Central memory CD8-positive, alpha-beta T cell (primary cell): ENCODE results near the gene EIF1.
A peak's percentile ranks its signal among the peaks of the same experiment; 100 is the strongest.
"Not testable (repeated sequence)": the region's sequence is repeated elsewhere in the genome, so short reads cannot be mapped to it uniquely, and the experiment has no call there.

Source experiments
- ATAC-seq: fragments of 150-1000 bp; cut with Tn5 transposase; replicated peaks from 2 replicates; pipeline ENCODE4 v1.10.0; 2022; ENCODE audit warnings: mild to moderate bottlenecking, moderate FRiP score, moderate number of reproducible peaks; ENCODE audit not compliant: poor library complexity, severe bottlenecking; ENCODE audit errors: extremely low read depth
- DNase-seq, 2 donors: peaks; one replicate each; pipeline ENCODE4 v3.0.0; 2021; ENCODE audit warnings: low spot score in 2 of 2
- H3K27ac Mint-ChIP-seq: one replicate; pipeline ENCODE4 v1.8.0; 2022; ENCODE audit warnings: low read depth, mild to moderate bottlenecking, moderate library complexity, mixed read lengths
- H3K27me3 Mint-ChIP-seq: one replicate; pipeline ENCODE4 v1.8.0; 2022; ENCODE audit warnings: mixed read lengths
- H3K36me3 Mint-ChIP-seq: one replicate; pipeline ENCODE4 v1.8.0; 2022; ENCODE audit warnings: mild to moderate bottlenecking, moderate library complexity, mixed read lengths; ENCODE audit not compliant: insufficient read depth
- H3K4me1 Mint-ChIP-seq: one replicate; pipeline ENCODE4 v1.8.0; 2022; ENCODE audit warnings: mixed read lengths
- H3K4me3 Mint-ChIP-seq: one replicate; pipeline ENCODE4 v1.8.0; 2022; ENCODE audit warnings: mild to moderate bottlenecking, moderate library complexity, mixed read lengths
- H3K9me3 Mint-ChIP-seq: one replicate; pipeline ENCODE4 v1.8.0; 2022; ENCODE audit warnings: mixed read lengths

EIF1 gene

GRCh38 chr17:41688641-41689496 is at the start of gene EIF1:
Gene EIF1, plus strand, starts transcription at chr17:41688885. Its CDS starts 154 bp downstream, at chr17:41689039.
- Mint-ChIP-seq H3K27me3 (no peaks in the 10 kb centered on the region), H3K36me3 (peaks cover 57% of the 10 kb centered on the region)

GRCh38 chr17:41638941-41639340 is 49.7 kb upstream of the EIF1 start:
- ATAC-seq: no peak
- H3K9me3 Mint-ChIP-seq: no peaks in the 10 kb centered on the region
- no peak overlapping the region for H3K4me3 Mint-ChIP-seq
- H3K27ac Mint-ChIP-seq: no peak overlapping the region
- H3K27me3 Mint-ChIP-seq: peaks cover 11% of the 10 kb centered on the region
- H3K4me1 Mint-ChIP-seq: no peaks in the 10 kb centered on the region
- H3K36me3 Mint-ChIP-seq: peaks cover 3% of the 10 kb centered on the region
- no peak for DNase-seq

More at GRCh38 chr17:41688641-41689496, at the start of gene EIF1:
- peak; percentile 100 for DNase-seq
- H3K27ac Mint-ChIP-seq: peak within 1 kb of the TSS; percentile 98
- peak within 1 kb of the TSS; percentile 96 for H3K4me3 Mint-ChIP-seq
- peak; percentile 72 for ATAC-seq
- peaks cover 32% of the 10 kb centered on the region for H3K4me1 Mint-ChIP-seq
- no peaks in the 10 kb centered on the region for H3K9me3 Mint-ChIP-seq

GRCh38 chr17:41639492-41640473 is 48.9 kb upstream of the EIF1 start:
- Mint-ChIP-seq H3K4me3 (no peak overlapping the region), H3K27ac (no peak overlapping the region)

GRCh38 chr17:41640596-41640995 is 48.1 kb upstream of the EIF1 start:
- not testable (repeated sequence) for ATAC-seq, H3K9me3 Mint-ChIP-seq, H3K4me3 Mint-ChIP-seq, H3K36me3 Mint-ChIP-seq, H3K27ac Mint-ChIP-seq, H3K4me1 Mint-ChIP-seq, DNase-seq
- H3K27me3 Mint-ChIP-seq: peaks cover 11% of the 10 kb centered on the region

More at GRCh38 chr17:41639492-41640473, 48.9 kb upstream of the EIF1 start:
- no peaks in the 10 kb centered on the region for H3K9me3 Mint-ChIP-seq
- DNase-seq: no peak
- no peak for ATAC-seq
- peaks cover 3% of the 10 kb centered on the region for H3K36me3 Mint-ChIP-seq
- no peaks in the 10 kb centered on the region for H3K4me1 Mint-ChIP-seq
- H3K27me3 Mint-ChIP-seq: peaks cover 11% of the 10 kb centered on the region

- Mint-ChIP-seq H3K36me3 (no peaks in the 10 kb centered on the region), H3K27ac (no peak overlapping the region), H3K27me3 (peaks cover 11% of the 10 kb centered on the region), H3K4me1 (no peaks in the 10 kb centered on the region), H3K4me3 (no peak overlapping the region), H3K9me3 (no peaks in the 10 kb centered on the region)
- ATAC-seq (no peak), DNase-seq (no peak)
These were observed 46.2 kb upstream of the EIF1 start for GRCh38 chr17:41642252-41643156.

GRCh38 chr17:41647038-41647813 is 41.5 kb upstream of the EIF1 start:
- H3K4me3 Mint-ChIP-seq: peak overlapping the region; percentile 74

GRCh38 chr17:41647940-41648410 is 40.7 kb upstream of the EIF1 start:
- Mint-ChIP-seq H3K4me1 (no peaks in the 10 kb centered on the region), H3K27ac (no peak overlapping the region), H3K27me3 (no peaks in the 10 kb centered on the region), H3K4me3 (peak overlapping the region; percentile 74), H3K9me3 (no peaks in the 10 kb centered on the region), H3K36me3 (peaks cover 4% of the 10 kb centered on the region)
- ATAC-seq (peak; percentile 79), DNase-seq (peak; percentile 73 to 93)

More at GRCh38 chr17:41647038-41647813, 41.5 kb upstream of the EIF1 start:
- DNase-seq (peak in 1 of 2 donors; percentile 17), ATAC-seq (no peak)
- H3K27me3 Mint-ChIP-seq: no peaks in the 10 kb centered on the region
- peaks cover 4% of the 10 kb centered on the region for H3K36me3 Mint-ChIP-seq
- H3K4me1 Mint-ChIP-seq: no peaks in the 10 kb centered on the region
- H3K9me3 Mint-ChIP-seq: no peaks in the 10 kb centered on the region
- no peak overlapping the region for H3K27ac Mint-ChIP-seq

- Mint-ChIP-seq H3K4me3 (peak overlapping the region; percentile 74), H3K9me3 (no peaks in the 10 kb centered on the region), H3K4me1 (no peaks in the 10 kb centered on the region), H3K36me3 (peaks cover 4% of the 10 kb centered on the region), H3K27ac (peak overlapping the region; percentile 4), H3K27me3 (no peaks in the 10 kb centered on the region)
- DNase-seq (peak; percentile 73 to 86), ATAC-seq (peak; percentile 94)
These were observed 40.1 kb upstream of the EIF1 start for GRCh38 chr17:41648411-41649195.

- no peak overlapping the region for H3K4me3 Mint-ChIP-seq
- no peak for ATAC-seq
- no peaks in the 10 kb centered on the region for H3K4me1 Mint-ChIP-seq
- no peaks in the 10 kb centered on the region for H3K27me3 Mint-ChIP-seq
- no peak for DNase-seq
- H3K27ac Mint-ChIP-seq: no peak overlapping the region
- H3K9me3 Mint-ChIP-seq: no peaks in the 10 kb centered on the region
- H3K36me3 Mint-ChIP-seq: peaks cover 4% of the 10 kb centered on the region
These were observed 38.7 kb upstream of the EIF1 start for GRCh38 chr17:41649923-41650519.

GRCh38 chr17:41650794-41651624 is 37.7 kb upstream of the EIF1 start:
- Mint-ChIP-seq H3K27ac (no peak overlapping the region), H3K4me1 (no peaks in the 10 kb centered on the region), H3K27me3 (no peaks in the 10 kb centered on the region), H3K36me3 (peaks cover 4% of the 10 kb centered on the region), H3K4me3 (no peak overlapping the region), H3K9me3 (no peaks in the 10 kb centered on the region)
- ATAC-seq (no peak), DNase-seq (no peak)
